RWPE2 (cell line): ENCODE measurements around the gene PIM1.

ENCODE experiments used
- ATAC-seq: fragments of 200-7000 bp; cut with Tn5 transposase; 3 replicates; pipeline ENCODE4 v1.9.1; 2021; ENCODE audit warnings: low read depth
- DNase-seq: peaks from one replicate; pipeline ENCODE4 v3.0.0-alpha.2; 2020; ENCODE audit warnings: low spot score
- H3K27ac ChIP-seq: fragments of 450-650 bp; 2 replicates; pipeline ENCODE4 v1.5.1; 2017; ENCODE audit warnings: mild to moderate bottlenecking; ENCODE audit not compliant: poor library complexity, severe bottlenecking
- H3K27me3 ChIP-seq: fragments of 250-450 bp; sonication (Bioruptor Pico); 2 replicates; pipeline ENCODE4 v1.5.1; 2021; ENCODE audit warnings: mild to moderate bottlenecking, moderate library complexity; ENCODE audit not compliant: insufficient read depth, poor library complexity, severe bottlenecking
- H3K36me3 ChIP-seq: fragments of 250-450 bp; sonication (Bioruptor Pico); 2 replicates; pipeline ENCODE4 v1.5.1; 2020; ENCODE audit warnings: low read depth, mild to moderate bottlenecking, moderate library complexity
- H3K4me1 ChIP-seq: fragments of 250-450 bp; sonication (Bioruptor Pico); 2 replicates; pipeline ENCODE4 v1.5.1; 2021; ENCODE audit warnings: mild to moderate bottlenecking, moderate library complexity; ENCODE audit not compliant: insufficient read depth, poor library complexity, severe bottlenecking
- H3K4me3 ChIP-seq: fragments of 250-450 bp; sonication (Bioruptor Pico); 2 replicates; pipeline ENCODE4 v1.5.1; 2021; ENCODE audit warnings: mild to moderate bottlenecking, moderate library complexity; ENCODE audit not compliant: severe bottlenecking
- H3K9me3 ChIP-seq: fragments of 250-450 bp; sonication (Bioruptor Pico); 2 replicates; pipeline ENCODE4 v1.5.1; 2021; ENCODE audit warnings: mild to moderate bottlenecking, moderate library complexity; ENCODE audit not compliant: severe bottlenecking
- CTCF ChIP-seq: fragments of 450-650 bp; IDR thresholded peaks from one replicate; pipeline ENCODE4 v1.5.1; 2017; ENCODE audit warnings: mild to moderate bottlenecking, moderate library complexity; ENCODE audit not compliant: poor library complexity, severe bottlenecking

The PIM1 gene

GRCh38 chr6:37205175-37205996 is 35.4 kb downstream of the PIM1 start:
- H3K27me3 ChIP-seq: no peaks in the 10 kb centered on the region
- no peak for DNase-seq
- no peak for TF ChIP-seq CTCF
- H3K4me3 ChIP-seq: no peak overlapping the region
- ATAC-seq: no peak
- no peaks in the 10 kb centered on the region for H3K36me3 ChIP-seq
- peaks cover 15% of the 10 kb centered on the region for H3K4me1 ChIP-seq
- H3K9me3 ChIP-seq: no peaks in the 10 kb centered on the region
- no peak overlapping the region for H3K27ac ChIP-seq

GRCh38 chr6:37205997-37206340 is 36.0 kb downstream of the PIM1 start:
- DNase-seq (no peak), ATAC-seq (no peak)
- H3K36me3 ChIP-seq: no peaks in the 10 kb centered on the region

GRCh38 chr6:37206622-37207021 is 36.7 kb downstream of the PIM1 start:
- TF ChIP-seq CTCF: no peak
- no peak for DNase-seq
- ATAC-seq: no peak
- no peaks in the 10 kb centered on the region for H3K9me3 ChIP-seq
- no peaks in the 10 kb centered on the region for H3K27me3 ChIP-seq
- H3K27ac ChIP-seq: no peak overlapping the region
- H3K4me1 ChIP-seq: peaks cover 15% of the 10 kb centered on the region
- H3K36me3 ChIP-seq: no peaks in the 10 kb centered on the region
- no peak overlapping the region for H3K4me3 ChIP-seq

More at GRCh38 chr6:37205997-37206340, 36.0 kb downstream of the PIM1 start:
- no peaks in the 10 kb centered on the region for H3K27me3 ChIP-seq
- H3K4me3 ChIP-seq: no peak overlapping the region
- TF ChIP-seq CTCF: no peak
- peaks cover 15% of the 10 kb centered on the region for H3K4me1 ChIP-seq
- no peaks in the 10 kb centered on the region for H3K9me3 ChIP-seq
- H3K27ac ChIP-seq: no peak overlapping the region

GRCh38 chr6:37207903-37208456 is 38.0 kb downstream of the PIM1 start:
- peak; percentile 78 for TF ChIP-seq CTCF
- H3K36me3 ChIP-seq: no peaks in the 10 kb centered on the region
- H3K4me1 ChIP-seq: peaks cover 11% of the 10 kb centered on the region
- DNase-seq (peak; percentile 78), ATAC-seq (peak; percentile 83)
- H3K9me3 ChIP-seq: no peaks in the 10 kb centered on the region
- H3K4me3 ChIP-seq: no peak overlapping the region
- H3K27me3 ChIP-seq: no peaks in the 10 kb centered on the region
- H3K27ac ChIP-seq: no peak overlapping the region

GRCh38 chr6:37208793-37209192 is 38.8 kb downstream of the PIM1 start:
- no peaks in the 10 kb centered on the region for H3K36me3 ChIP-seq
- no peak for DNase-seq
- ATAC-seq: no peak
- H3K4me1 ChIP-seq: peaks cover 9% of the 10 kb centered on the region
- H3K27ac ChIP-seq: no peak overlapping the region
- no peak overlapping the region for H3K4me3 ChIP-seq
- H3K9me3 ChIP-seq: no peaks in the 10 kb centered on the region
- TF ChIP-seq CTCF: no peak
- H3K27me3 ChIP-seq: no peaks in the 10 kb centered on the region
